ENCODE results near the gene CRNKL1. TPM values are rescaled to one million over a fixed set of nuclear protein-coding genes. Genes with fewer than 3 reads are reported as not detected.
A peak's percentile ranks its signal among the peaks of the same experiment; 100 is the strongest.

The CRNKL1 gene
- total RNA-seq, 1 donor from 2014 or later: 24.6 TPM

DNA sequence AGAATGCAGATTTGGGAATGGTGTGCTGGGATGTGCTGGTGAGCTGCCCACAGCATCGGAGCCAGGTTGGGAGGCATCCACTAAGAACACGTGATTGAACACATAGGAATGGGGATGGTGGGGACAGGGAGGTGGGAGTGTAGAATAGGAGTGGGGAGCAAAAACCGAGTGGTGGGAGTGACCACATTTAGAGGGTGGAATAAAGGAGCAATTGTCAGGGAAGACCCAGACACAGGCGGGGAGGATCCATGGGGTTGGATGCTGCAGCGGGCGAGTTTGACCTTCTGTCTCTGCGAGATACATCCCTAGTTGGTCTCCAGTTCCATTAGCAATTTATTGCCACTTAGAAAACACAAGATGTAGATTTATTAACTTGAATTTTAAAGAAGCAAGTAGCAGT, 30.4 kb downstream of the CRNKL1 start:
- Mint-ChIP-seq H3K27ac (ENCODE audit: unreplicated experiment) (peak overlapping the region; percentile 14), H3K4me1 (ENCODE audit: unreplicated experiment) (peaks cover 28% of the 10 kb centered on the region), H3K27me3 (ENCODE audit: unreplicated experiment) (peaks cover 19% of the 10 kb centered on the region), H3K4me3 (ENCODE audit: unreplicated experiment) (peak overlapping the region; percentile 29), H3K9me3 (ENCODE audit: unreplicated experiment) (no peaks in the 10 kb centered on the region), H3K36me3 (ENCODE audit: low read depth, unreplicated experiment) (peaks cover 10% of the 10 kb centered on the region)
- TF ChIP-seq, protein P1, sequence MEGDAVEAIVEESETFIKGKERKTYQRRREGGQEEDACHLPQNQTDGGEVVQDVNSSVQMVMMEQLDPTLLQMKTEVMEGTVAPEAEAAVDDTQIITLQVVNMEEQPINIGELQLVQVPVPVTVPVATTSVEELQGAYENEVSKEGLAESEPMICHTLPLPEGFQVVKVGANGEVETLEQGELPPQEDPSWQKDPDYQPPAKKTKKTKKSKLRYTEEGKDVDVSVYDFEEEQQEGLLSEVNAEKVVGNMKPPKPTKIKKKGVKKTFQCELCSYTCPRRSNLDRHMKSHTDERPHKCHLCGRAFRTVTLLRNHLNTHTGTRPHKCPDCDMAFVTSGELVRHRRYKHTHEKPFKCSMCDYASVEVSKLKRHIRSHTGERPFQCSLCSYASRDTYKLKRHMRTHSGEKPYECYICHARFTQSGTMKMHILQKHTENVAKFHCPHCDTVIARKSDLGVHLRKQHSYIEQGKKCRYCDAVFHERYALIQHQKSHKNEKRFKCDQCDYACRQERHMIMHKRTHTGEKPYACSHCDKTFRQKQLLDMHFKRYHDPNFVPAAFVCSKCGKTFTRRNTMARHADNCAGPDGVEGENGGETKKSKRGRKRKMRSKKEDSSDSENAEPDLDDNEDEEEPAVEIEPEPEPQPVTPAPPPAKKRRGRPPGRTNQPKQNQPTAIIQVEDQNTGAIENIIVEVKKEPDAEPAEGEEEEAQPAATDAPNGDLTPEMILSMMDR (IDR thresholded peaks at IDR 0.05; ENCODE audit: unreplicated experiment): no peak
- DNase-seq (ENCODE audit: low spot score): no peak

DNA sequence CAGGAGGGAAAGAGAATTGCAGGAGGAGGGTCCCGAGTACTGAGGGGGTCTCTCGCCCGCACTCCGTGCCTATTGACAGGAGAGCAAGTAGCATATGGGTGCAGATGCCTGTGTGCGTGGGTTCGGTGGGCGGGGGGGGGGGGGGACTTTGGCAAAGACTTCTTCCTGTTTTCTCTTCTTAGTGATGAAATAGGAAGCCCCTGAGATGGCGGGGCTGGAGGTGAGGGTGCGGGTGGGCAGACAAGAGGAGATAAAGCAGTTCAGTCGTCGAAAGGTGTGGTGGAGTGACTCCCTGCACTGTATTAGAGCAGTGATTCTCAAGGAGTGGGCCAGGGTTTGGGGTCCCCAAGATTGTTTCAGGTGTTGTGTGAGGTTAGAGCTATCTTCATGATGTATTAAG, 31.4 kb downstream of the CRNKL1 start:
- no peak for DNase-seq (ENCODE audit: low spot score)
- TF ChIP-seq, protein P1 (IDR thresholded peaks at IDR 0.05; ENCODE audit: unreplicated experiment): no peak
- Mint-ChIP-seq H3K4me3 (ENCODE audit: unreplicated experiment) (no peak overlapping the region), H3K4me1 (ENCODE audit: unreplicated experiment) (peaks cover 28% of the 10 kb centered on the region), H3K9me3 (ENCODE audit: unreplicated experiment) (no peaks in the 10 kb centered on the region), H3K27ac (ENCODE audit: unreplicated experiment) (peak overlapping the region; percentile 55), H3K36me3 (ENCODE audit: low read depth, unreplicated experiment) (peaks cover 10% of the 10 kb centered on the region), H3K27me3 (ENCODE audit: unreplicated experiment) (peaks cover 21% of the 10 kb centered on the region)

DNA sequence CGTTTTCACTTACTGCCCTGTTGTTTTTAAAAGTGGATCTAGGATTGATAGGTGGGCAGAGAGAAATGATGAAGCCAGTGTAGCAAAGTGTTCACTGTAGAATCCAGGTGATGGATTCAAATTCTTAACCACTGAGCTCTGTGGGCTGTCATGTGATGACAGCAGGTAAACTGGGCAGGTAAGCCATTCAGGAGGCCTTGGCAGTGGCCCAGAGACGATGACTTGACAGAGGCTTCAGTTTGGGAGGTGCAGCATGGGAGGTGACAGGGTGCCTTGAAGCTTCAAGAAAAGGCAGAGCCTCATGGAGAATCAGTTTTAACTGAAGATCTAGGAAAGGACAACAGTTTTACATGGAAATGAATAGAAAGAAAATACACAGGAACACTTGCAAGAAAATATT, 33.1 kb downstream of the CRNKL1 start:
- TF ChIP-seq, protein P1 (IDR thresholded peaks at IDR 0.05; ENCODE audit: unreplicated experiment): no peak
- DNase-seq (ENCODE audit: low spot score): no peak
- Mint-ChIP-seq H3K36me3 (ENCODE audit: low read depth, unreplicated experiment) (peaks cover 7% of the 10 kb centered on the region), H3K27me3 (ENCODE audit: unreplicated experiment) (peaks cover 21% of the 10 kb centered on the region), H3K27ac (ENCODE audit: unreplicated experiment) (peak overlapping the region; percentile 72), H3K9me3 (ENCODE audit: unreplicated experiment) (no peaks in the 10 kb centered on the region), H3K4me1 (ENCODE audit: unreplicated experiment) (peaks cover 30% of the 10 kb centered on the region), H3K4me3 (ENCODE audit: unreplicated experiment) (peak overlapping the region; percentile 14)

DNA sequence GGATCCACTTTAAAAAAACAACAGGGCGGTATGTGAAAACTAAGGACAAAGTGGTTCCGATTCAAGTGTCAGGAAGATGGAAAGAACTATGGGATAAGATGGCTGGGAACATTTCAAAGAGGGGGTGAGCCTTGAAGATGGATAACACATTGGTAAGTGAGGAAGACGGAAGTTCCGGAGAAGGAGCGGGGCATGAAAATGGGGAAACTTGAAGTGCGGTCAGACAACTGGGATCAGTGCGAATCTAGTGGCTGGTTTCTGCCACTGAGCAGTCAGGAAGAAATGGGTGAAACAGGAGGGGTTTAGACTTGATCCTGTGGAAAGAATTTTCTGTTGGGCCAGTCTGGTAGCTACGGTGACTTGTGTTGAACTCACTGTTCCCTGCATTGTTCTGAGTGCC, 33.9 kb downstream of the CRNKL1 start:
- Mint-ChIP-seq H3K36me3 (ENCODE audit: low read depth, unreplicated experiment) (peaks cover 5% of the 10 kb centered on the region), H3K27ac (ENCODE audit: unreplicated experiment) (peak overlapping the region; percentile 72), H3K27me3 (ENCODE audit: unreplicated experiment) (peaks cover 21% of the 10 kb centered on the region), H3K4me1 (ENCODE audit: unreplicated experiment) (peaks cover 30% of the 10 kb centered on the region), H3K9me3 (ENCODE audit: unreplicated experiment) (no peaks in the 10 kb centered on the region), H3K4me3 (ENCODE audit: unreplicated experiment) (peak overlapping the region; percentile 80)
- TF ChIP-seq, protein P1 (IDR thresholded peaks at IDR 0.05; ENCODE audit: unreplicated experiment): no peak
- DNase-seq (ENCODE audit: low spot score): no peak

DNA sequence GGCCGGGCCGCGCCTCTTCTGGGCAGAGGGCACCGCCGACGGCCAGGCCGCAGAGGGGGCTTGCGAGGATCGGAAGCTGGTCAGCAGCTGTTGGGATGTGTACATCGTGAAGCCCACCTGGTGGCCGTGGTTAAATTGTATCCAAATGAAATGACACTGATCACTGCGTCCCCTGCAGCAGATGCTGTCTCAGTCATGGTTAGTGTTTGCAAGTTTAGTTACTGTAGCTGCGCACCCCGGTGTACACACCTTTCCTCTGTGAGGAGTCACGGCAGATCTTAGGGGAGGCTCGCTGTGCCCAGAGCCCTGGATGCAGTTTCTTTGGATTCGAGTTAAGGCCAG, 34.5 kb downstream of the CRNKL1 start:
- Mint-ChIP-seq H3K36me3 (ENCODE audit: low read depth, unreplicated experiment) (peaks cover 5% of the 10 kb centered on the region), H3K9me3 (ENCODE audit: unreplicated experiment) (no peaks in the 10 kb centered on the region), H3K4me3 (ENCODE audit: unreplicated experiment) (peak overlapping the region; percentile 80), H3K4me1 (ENCODE audit: unreplicated experiment) (peaks cover 30% of the 10 kb centered on the region), H3K27me3 (ENCODE audit: unreplicated experiment) (peaks cover 21% of the 10 kb centered on the region), H3K27ac (ENCODE audit: unreplicated experiment) (peak overlapping the region; percentile 72)
- TF ChIP-seq, protein P1 (IDR thresholded peaks at IDR 0.05; ENCODE audit: unreplicated experiment): no peak
- no peak for DNase-seq (ENCODE audit: low spot score)

All from endothelial cell (in vitro differentiated cells).